GM21528 (cell line): ENCODE results near the gene TNFRSF4.

Experiments
- ATAC-seq: cut with Tn5 transposase; IDR thresholded peaks from one replicate; pipeline ENCODE4 v1.9.1; 2021; ENCODE audit warnings: mild to moderate bottlenecking, moderate library complexity; ENCODE audit not compliant: unreplicated experiment, low FRiP score

TNFRSF4 gene

GRCh38 chr1:1220197-1220596 is 6.2 kb upstream of the TNFRSF4 start:
- no peak for ATAC-seq

DNA sequence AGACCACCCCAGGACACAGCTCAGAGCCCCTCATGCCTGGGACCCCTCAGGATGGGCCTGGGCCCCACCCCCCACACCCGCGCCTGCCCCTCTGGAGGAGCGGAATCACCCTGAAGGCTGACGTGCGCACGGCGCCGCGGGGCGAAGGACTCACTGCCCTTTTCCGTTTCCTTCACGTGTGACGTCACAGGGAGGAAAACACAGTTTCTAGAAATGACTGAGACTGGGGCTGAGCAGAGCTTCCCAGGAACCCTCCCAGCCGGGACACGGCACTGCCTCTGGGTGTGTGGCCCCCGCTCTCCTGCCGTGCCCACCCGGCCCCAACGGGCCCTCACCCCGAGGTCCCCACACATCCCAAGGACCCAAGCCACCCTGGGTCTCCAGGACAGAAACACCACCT is 5.4 kb upstream of the TNFRSF4 start:
- no peak for ATAC-seq

- no peak for ATAC-seq
Observed at GRCh38 chr1:1218524-1219200, 4.7 kb upstream of the TNFRSF4 start.

DNA sequence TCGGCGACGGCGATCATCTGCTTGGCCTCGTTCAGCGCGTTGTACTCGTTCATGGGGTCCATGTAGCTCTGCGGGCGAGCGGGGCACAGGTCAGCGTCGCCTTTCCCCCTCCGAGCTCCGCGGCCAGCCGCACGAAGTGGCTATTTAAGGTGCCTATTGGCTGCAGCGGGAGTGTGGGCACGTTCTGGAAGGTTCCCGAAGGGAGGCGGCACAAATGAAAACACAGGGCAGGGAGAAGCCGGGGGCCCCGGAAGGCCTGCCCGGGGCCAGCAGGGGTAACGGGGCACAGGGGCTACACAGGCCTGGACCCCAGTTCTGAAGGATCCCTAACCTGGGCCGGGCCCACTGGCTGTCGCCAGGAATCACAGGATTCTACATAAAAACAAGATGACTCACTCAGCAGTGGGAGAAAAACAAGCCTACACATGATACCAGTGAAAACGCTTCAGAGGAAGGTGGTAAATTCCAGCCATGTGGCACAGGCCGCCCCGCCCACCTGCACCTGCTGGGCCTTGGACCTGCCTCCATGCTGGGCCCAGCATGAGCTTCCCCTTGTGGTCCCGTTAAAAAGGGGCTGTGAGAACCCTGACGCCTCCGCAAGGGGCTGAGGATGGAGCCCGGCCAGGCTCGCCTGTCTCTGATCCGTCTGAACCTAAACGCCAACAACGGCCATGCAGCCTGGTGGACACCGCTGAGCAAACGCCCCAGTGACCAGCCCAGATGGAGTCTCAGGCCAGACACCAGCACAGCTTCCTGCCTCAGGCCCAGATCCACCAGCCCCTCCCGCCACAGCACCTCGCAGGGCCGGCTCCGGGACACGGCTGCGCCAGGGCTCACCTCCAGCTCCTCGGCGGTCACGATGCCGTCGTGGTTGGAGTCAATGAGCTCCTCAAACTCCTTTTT is 3.9 kb upstream of the TNFRSF4 start:
- no peak for ATAC-seq

DNA sequence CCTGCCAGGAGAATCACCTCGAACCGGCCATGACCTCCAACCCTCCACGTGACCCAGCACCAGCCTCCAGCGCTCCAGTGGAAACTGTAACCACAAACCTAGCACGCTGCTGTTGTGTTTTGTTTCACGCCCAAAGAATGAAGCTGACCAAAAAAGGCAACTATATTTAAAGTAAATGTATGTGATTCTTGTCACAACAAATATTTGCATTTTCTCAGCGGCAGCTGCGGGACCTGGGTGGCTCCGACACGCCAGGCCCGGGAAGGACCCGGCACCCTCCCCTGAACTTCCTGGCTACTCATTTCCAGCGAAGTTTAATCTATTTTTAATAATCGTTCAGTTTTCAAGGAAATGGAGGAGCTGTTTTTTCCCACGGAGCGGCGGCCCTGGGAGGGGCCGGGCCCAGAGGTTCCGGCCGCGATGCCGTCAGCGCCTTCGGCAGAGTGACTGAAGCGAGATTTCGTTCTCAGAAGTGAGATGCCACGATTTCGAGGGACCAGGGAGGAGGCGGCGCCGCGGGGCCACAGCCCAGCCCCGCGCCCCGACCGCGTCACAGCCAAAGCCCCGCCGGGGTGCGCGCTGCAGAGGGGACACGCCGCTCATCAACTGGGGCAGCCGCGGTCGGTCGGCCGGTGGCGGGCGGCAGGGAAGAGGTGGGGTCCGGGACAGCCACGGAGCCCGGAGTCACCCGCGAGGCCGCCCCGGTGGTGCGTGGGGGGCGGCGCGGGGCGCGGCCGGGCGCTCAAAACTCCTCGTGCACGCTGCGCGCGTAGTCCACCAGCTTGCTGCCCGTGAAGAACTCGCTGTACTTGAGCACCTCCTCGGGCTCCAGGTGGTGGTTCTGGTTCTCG is 3.0 kb upstream of the TNFRSF4 start:
- ATAC-seq: no peak

- no peak for ATAC-seq
Observed at GRCh38 chr1:1215881-1216605, 2.1 kb upstream of the TNFRSF4 start.

DNA sequence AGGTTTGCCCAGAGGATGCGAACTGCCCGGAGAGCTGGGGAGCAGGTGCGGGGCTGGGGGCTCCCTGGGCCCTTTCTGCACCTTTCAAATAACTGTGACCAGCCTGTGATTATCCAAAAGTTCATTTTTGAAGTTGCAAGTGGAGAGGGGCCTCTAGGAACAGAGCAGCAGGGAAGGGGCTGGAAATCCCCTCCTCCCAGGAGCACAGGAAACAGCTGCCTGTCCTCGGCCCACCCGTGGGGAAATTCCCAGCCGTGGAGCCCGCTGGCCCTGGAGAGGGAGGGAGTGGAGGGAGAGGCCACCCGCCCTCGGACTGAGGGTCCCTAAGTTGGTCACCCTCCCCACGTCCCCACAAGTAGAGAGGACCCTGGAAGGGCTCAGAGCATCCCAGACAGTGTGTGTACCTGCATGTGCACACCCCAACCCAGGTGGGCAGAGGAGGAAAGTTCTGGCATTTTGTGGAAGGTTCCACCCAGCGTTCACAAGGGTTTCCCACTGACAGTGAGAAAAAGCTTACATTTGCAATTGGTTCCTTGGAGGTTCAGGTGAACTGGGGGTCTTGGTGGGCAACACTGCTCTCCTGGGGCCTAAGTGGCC is 1.2 kb upstream of the TNFRSF4 start:
- ATAC-seq: no peak

DNA sequence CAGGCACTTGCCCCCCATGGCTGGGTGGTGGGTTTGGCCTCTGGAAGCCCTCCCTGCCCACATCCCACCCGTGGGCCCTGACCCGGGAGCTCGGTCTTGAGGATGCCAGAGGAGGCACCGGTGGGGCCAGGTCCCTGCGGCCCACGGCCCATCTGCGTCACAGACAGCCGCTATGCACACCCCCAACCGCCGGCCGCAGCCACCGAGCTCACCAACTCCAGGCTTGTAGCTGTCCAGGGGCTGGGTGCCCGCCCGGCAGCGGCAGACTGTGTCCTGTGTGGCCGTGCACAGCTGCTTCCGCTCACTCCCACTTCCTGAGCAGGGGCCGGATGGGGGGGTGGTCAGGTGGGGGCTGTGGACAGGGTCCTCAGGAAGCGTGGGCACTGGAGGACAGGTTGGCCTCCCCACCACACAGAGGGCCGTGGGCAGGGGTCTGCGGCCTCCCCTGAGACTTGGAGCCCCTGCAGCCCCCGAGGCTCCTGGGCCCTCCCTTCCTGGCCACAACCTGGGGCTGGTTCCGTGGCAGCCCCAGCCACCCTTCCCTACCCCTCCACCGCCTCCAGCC is 1.1 kb downstream of the TNFRSF4 start:
- no peak for ATAC-seq

- ATAC-seq: no peak
Observed at GRCh38 chr1:1211541-1212441, 2.2 kb downstream of the TNFRSF4 start.

- ATAC-seq: no peak
Observed at GRCh38 chr1:1210726-1211540, 3.0 kb downstream of the TNFRSF4 start.

DNA sequence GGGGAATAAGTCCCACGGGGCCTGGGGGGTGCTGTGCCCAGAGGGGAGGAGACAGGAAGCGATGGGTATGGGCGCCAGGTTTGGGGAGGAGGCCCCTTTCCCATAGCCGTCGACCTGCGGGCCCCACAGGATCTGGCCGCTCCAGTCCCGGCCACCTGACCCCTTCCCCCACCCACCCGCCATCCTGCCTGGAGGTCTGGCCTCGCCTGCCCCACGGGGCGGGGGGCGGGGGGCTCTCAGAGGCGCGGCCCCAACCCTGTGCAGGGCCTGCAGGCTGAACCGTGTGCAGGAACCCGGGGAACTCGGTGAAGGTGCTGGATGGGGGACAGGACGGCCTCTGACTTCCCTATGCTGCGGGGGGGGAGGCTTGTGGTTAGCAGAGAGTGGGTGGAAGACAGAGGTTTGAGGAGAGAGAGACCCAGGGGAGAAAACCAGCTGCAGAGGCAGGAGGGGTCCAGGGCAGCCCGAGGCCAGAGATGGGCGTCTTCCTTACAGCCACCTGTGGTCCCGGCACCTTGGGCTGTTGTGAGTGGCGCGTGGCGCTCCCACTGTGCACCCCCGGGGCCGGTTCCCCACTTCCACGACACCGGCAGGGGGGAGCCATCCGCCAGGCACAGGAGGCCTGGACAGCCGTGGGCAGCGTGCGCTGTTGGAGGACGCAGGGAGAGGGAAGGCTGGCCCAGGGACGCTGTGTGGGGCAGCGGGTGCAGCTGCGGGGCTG is 5.1 kb downstream of the TNFRSF4 start:
- ATAC-seq: no peak

DNA sequence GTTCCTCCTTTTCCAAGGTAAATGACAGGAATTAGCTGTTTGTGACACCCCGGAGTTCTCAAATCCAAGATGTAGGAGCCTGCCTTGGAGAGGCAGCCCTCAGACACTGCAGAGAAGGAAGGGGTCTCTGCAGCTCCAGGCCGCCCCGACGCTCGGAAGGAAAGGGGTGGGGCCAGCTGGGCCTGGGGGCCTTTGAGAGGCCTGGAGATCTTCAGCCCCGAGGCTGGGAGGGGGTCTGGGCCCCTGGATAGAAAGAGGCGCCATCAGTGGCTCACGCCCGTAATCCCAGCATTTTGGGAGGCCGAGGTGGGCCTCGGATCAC is 6.4 kb downstream of the TNFRSF4 start:
- no peak for ATAC-seq

DNA sequence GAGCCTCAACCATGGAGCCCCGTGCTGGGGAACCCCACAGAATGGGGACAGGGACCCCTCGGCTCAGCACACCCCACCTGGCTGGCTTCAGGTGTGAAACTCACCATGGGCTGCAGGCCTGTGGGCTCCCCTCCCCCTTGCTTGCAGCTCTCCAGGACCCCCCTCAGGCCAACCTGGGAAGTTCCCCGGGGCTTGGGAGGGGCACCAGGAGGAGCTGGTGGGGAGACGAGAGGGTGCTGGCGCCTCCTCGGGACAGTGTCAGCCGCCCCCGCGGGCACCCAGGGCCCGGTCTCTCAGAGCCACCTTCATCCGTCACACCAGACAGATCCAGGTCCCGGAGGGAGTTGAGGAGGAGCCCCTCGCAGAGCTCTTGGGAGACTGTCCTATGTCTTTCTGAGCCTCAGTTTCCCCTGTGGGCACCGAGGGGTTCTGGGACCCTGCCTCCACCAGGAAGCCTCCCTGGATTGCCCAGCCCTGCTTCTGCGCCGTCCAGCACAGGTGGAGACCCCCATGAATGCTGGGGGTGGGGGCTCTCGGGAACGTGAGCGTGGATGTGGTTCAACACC is 6.9 kb downstream of the TNFRSF4 start:
- no peak for ATAC-seq

DNA sequence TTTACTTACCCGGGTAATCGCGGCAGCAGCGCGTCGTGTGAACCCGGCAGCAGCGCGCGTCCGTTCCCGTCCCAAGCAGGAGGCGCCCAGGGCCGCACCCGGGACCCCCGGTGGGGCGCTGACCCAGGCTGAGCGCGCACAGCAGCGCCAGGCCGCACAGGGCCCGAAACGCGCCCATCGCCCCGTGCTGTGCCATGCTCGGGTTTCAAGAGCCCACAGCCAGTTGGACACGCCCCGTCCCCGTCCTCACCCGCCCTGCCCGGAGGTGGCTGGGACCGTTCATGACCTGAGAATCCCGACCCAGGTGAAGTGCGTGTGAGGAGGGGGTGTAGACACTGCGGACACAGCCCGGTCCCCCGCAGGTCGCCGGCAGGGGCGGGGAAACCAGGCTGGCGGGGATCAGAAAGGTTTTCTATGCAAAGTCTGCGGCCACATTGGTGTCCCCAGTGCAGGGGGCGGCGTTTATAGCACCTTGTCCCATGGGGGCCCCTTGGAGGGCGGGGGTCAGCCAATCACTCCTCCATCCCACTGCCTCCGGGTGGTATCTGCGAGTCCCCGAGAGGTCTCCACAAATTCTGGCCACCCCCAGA is 7.5 kb downstream of the TNFRSF4 start, which contains the start of gene TNFRSF18:
TNFRSF18 (minus strand) TSS at position 217 of the 590 bp plus-strand sequence; CDS start at position 196, 21 bp downstream.
- no peak for ATAC-seq

DNA sequence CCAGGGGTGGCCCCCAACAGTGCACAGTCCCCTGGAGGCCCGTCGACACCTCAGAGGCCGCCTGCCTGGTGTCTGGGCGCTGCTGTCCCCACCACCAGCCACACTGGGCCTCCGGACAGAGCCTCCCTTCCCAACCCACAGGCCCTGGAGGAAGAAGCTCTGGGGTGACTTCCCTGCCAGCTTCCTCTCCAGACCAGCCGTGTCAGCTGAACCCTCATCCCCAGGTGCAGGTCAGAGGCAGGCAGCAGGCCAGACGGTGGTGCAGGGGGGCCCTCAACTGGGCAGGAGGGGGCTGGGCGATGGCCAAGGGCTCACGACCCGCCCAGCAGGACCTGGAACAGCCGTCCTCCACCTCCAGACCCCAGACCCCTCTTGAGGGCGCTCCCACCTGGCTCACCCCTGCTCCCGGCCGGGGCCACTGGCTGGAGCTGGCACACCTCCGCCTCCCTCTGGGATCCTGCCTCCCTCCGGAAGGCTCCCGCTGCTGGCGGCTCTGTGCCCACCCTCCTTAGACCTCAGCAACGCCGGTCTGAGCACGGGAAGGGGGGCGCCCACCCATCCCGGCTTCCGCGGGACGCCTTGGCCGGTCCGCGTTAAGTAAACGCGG is 8.1 kb downstream of the TNFRSF4 start:
- no peak for ATAC-seq
